H54 (cell line): ENCODE results near the gene HDAC8.
"Not testable (repeated sequence)": the region's sequence is repeated elsewhere in the genome, so short reads cannot be mapped to it uniquely, and the experiment has no call there.

ENCODE experiments used
- DNase-seq: peaks from one replicate; pipeline ENCODE4 v3.0.0; 2011; ENCODE audit warnings: low spot score, mixed read lengths; ENCODE audit not compliant: insufficient read length
- FAIRE-seq: peaks from 3 replicates; lab custom pipeline; 2011; peaks lifted over from hg19 to GRCh38; lab: Jason Lieb, UNC
- POLR2A ChIP-seq: IDR thresholded peaks from 2 replicates; pipeline ENCODE4 v1.6.1; 2011; ENCODE audit warnings: low read depth, mild to moderate bottlenecking, low read length

The HDAC8 gene

DNA sequence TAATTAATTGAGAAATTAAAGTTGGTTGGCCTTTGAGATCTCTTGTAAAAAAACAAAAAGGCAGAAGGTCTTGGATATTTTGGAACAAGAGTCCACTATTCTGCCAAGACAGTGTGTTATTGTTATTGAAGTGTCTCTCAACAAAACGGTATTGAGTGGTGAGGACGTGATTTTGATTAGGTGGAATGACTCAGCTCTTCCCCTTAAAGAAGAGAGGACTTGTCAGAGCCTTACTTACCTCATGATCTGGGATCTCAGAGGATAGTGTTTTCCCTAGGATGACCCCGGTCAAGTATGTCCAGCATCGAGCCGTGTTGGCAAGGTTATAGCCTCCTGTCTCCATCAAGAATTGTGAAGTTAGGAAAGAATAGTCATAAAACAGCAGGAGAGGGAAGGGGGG is 110.9 kb downstream of the HDAC8 start:
- FAIRE-seq: no peak
- TF ChIP-seq POLR2A: no peak
- no peak for DNase-seq

DNA sequence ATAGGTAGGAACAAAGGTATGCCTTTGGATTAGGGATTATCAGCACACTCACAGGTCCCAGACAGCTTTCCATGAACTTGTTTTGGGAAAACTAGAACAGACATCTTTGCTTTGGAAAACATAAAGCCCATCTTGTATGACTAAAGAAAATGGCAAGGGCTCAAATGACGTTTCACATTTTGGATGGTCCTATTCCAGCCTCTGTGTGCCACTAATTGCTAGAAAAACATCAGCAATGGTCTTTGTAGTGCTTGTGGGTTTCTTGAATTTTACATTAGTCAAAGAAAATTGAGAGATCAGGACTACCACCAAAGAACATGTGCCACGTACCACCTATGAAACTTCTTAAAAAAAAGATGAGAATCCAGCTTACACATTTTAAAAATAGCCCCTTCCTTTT is 111.4 kb downstream of the HDAC8 start:
- TF ChIP-seq POLR2A: no peak
- FAIRE-seq: no peak
- no peak for DNase-seq

DNA sequence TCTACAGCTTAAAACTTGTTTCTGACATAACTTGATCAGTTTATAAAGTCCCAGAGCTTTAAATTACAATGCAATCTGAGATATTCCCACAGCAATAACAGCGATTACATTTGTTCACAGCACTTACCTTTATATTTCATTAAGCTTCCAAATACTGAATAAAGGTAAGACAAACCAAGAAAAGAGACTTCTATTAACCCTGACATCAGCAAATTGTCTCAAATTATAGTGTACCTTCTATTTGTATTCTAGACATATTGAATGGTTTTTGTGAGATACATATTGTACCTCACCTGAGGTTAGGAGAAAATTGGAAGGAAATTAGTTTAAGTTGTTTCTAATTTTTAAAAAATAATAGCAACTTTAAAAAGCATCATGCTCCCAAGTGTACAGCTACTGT is 111.9 kb downstream of the HDAC8 start:
- FAIRE-seq: no peak
- no peak for TF ChIP-seq POLR2A

GRCh38 chrX:72449034-72449433 is 123.6 kb downstream of the HDAC8 start:
- not testable (repeated sequence) for FAIRE-seq, DNase-seq

More for the DNA sequence above, 111.9 kb downstream of the HDAC8 start:
- DNase-seq: no peak

GRCh38 chrX:72440764-72441163 is 131.9 kb downstream of the HDAC8 start:
- DNase-seq, FAIRE-seq: not testable (repeated sequence)

- DNase-seq: no peak
- FAIRE-seq: no peak
- no peak for TF ChIP-seq POLR2A
Observed at GRCh38 chrX:72436010-72436409, 136.6 kb downstream of the HDAC8 start.

- DNase-seq: no peak
- no peak for FAIRE-seq
- no peak for TF ChIP-seq POLR2A
Observed at GRCh38 chrX:72430405-72430968, 142.2 kb downstream of the HDAC8 start.

DNA sequence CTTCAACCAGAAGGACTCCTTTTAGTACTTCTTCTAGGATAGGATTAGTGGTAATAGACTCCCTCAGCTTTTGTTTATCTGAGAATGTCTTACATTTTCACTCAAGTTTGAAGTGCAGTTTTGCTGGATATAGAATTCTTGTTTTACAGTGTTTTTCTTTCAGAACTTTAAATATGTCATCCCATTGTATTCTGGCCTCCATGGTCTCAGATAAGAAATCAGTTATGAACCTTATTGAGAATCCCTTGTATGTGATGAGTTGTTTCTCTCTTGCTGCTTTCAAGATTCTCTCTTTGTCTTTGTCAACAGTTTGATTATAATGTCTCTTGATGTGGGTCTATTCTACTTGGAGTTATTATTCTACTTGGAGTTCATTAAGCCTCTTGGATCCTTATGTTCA is 150.8 kb downstream of the HDAC8 start:
- FAIRE-seq (no peak), DNase-seq (no peak)
- TF ChIP-seq POLR2A: no peak

- no peak for TF ChIP-seq POLR2A
- no peak for DNase-seq
- FAIRE-seq: no peak
Observed at GRCh38 chrX:72409993-72410392, 162.7 kb downstream of the HDAC8 start.

- no peak for FAIRE-seq
Observed at GRCh38 chrX:72408885-72409284, 163.8 kb downstream of the HDAC8 start.

GRCh38 chrX:72405136-72405535 is 167.5 kb downstream of the HDAC8 start:
- not testable (repeated sequence) for FAIRE-seq, DNase-seq

More at GRCh38 chrX:72408885-72409284, 163.8 kb downstream of the HDAC8 start:
- TF ChIP-seq POLR2A: no peak
- no peak for DNase-seq

- DNase-seq: no peak
- no peak for TF ChIP-seq POLR2A
- FAIRE-seq: no peak
Observed at GRCh38 chrX:72402614-72403013, 170.0 kb downstream of the HDAC8 start.

- DNase-seq: no peak
- no peak for FAIRE-seq
Observed at GRCh38 chrX:72399816-72400215, 172.8 kb downstream of the HDAC8 start.

GRCh38 chrX:72396117-72396516 is 176.5 kb downstream of the HDAC8 start:
- FAIRE-seq (no peak), DNase-seq (no peak)
- no peak for TF ChIP-seq POLR2A

More at GRCh38 chrX:72399816-72400215, 172.8 kb downstream of the HDAC8 start:
- no peak for TF ChIP-seq POLR2A

DNA sequence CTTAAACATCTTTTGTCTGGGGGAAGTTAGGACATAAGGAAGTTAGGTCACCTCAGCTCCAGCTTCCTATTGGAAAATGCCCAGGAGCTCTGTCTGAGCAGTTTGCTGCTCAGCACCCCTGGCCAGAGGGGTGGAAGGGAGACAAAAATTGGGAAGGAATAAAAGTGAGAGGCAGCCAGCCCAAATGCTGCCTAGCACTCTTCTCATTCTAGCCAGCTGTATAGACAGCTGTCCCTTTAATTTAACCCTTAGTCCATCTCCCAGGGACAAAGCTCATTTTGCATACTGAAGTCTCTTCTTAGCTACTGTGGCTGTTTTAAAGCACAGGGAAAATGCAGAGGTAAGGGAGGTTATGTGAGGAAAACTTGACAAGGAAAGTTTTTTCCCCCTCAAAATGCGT is 177.4 kb downstream of the HDAC8 start:
- no peak for FAIRE-seq
- no peak for DNase-seq
- TF ChIP-seq POLR2A: no peak
